PC-3 (cell line): ENCODE measurements around the gene NEURL1B.

Experiments
- CTCF ChIP-seq: fragments of 300-600 bp; sonication (generic); conservative IDR thresholded peaks from 2 replicates; pipeline ENCODE4 v1.5.1; 2017; ENCODE audit warnings: antibody characterized with exemption, low read depth, mild to moderate bottlenecking, low read length
- EZH2phosphoT487 ChIP-seq: fragments of 300-600 bp; sonication (generic); IDR thresholded peaks from 2 replicates; pipeline ENCODE4 v1.6.1; 2018; ENCODE audit warnings: mild to moderate bottlenecking, antibody characterized with exemption, low read length, borderline replicate concordance

GRCh38 chr5:172624996-172625964, 15.8 kb upstream of the NEURL1B start:
- no peak for TF ChIP-seq CTCF
- TF ChIP-seq EZH2phosphoT487 = no peak
